ENCODE data around the gene NKD2.
"Not testable (repeated sequence)": the region's sequence is repeated elsewhere in the genome, so short reads cannot be mapped to it uniquely, and the experiment has no call there.

Gene NKD2

DNA sequence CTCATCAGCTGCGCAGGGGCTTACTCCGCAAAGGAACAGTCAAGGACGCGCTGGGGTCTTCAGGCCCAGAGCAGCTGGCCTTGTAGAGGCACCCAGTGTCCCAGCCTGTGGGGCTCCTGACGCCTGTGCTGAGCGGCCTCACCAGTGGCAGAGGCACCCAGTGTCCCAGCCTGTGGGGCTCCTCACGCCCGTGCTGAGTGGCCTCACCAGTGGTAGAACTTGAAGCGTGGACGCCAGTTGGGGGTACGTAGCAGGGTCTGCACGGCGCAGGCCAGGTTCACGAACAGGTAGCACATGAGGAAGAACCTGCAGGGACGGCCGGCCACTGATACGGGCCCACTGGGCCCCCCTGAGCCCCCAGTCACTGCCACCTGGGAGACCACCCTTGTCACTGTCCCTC, 67.3 kb downstream of the NKD2 start:
- no peak for DNase-seq

DNA sequence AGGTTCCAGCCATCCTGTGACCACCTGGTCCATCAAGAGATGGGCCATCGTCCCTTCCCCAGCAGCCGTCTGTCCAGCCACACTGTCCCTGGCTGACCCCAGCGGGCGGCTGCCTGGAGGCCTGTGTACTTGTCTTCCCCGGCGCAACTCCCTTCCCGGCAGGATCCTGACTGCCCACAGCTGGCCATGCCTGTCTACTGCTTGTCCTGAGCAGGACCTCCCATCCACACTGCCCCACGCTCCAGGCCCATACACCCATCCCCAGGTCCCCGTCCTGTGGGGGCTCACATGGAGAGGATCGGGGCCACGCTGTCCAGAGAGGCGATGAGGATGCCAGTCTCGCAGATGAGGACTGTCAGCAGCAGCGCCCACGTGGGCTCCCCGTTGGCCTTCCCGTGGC, 67.8 kb downstream of the NKD2 start:
- no peak for DNase-seq

DNA sequence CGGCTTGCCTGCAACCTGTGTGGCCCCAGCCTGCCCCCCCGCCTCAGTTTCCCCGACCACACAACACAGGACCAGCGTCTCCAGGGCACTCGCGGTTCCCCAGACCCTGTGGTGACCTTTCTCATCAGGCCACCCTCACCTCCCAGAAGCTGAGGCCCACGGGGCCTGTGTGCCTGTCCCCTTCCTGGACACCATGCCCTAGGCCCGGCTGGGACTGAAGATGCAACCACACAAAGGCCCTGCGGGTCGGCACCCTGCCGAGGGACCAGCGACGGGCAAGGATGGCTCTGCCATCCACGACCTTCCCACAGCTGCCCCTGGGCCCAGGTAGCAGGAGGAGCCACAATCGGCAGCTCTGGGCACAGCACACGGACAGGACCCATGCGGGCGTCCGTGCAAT, 68.4 kb downstream of the NKD2 start:
- no peak for DNase-seq

DNA sequence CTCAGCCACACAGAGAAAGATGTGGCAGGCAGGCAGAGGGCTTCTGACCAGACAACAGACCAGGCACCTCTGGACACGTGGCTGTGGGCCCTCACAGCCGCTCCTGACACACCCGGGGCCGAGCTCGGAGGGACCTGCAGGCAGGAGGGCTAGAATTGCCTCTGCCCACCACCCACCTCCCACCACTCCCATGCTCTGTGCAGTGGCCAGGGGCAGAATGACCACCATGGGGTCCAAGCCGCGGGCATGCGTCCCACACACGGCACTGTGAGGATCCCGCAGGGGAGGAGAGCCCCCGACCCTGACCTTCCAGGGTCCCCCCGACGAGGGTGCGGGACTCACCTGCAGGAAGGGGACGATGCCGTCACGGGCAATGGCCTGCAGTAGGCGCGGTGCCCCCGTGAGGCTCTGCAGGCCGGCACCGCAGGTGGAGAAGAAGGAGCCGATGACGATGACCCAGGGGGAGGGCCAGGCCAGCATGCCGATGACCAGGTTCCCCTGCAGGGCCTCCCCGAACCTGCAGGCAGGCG, 69.0 kb downstream of the NKD2 start:
- DNase-seq, result no peak

DNA sequence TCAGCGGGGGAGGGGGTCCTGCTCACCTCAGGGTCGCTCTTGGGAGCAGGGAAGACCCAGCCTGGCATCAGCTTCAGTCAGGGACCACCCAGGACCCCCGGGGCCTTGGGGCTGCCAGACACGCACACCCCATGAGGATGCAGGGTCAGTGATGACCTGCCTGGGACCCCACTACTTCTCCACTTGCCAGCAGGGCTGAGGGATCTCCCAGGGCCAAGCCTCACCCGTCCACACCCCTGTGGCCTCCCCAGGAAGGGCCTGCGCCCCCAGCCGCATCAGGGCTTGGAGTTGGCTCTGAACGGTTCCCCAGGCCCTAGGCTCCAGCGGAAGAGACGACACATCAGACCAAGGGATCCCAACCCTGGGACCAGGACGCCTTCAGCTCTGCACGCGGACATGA, 69.6 kb downstream of the NKD2 start:
- DNase-seq, result no peak

DNA sequence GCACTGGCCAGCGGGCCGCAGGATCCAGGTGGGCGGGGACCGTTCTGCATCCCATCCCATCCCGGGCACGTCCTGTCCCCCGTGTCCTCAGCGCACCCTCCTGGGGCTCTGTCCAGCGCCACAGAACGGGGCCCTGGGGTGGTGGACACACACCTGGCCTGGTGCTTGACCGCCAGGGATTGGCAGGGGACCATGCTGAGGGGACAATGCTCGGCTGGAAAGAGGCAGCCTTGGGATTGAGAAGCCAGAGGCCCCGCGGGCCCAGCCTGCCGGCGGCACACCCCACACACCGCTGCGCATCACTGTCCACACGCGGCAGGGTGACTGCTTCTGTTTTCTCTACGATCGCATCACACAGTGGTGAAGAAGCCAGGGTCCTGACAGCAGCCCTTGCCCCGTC, 70.2 kb downstream of the NKD2 start:
- no peak for DNase-seq

DNA sequence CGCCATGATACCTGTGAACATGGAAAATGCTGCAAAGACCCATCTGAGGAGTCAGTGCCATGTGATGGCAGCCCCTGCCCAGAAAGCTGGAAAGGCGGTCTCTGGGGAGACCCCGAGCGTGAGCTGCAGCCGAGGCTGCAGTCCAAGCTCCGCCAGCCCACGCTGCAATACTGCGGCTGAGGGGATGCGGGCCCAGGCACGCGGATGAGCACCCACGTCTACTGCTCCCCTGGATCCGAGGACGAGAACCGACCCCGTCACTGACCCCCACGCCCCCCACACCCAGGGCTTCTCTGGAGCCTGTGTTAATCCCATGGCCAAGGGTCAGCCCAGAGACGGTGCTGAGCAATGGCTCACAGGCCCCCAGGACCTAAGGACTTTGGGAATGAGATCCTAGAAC, 70.9 kb downstream of the NKD2 start:
- no peak for DNase-seq

DNA sequence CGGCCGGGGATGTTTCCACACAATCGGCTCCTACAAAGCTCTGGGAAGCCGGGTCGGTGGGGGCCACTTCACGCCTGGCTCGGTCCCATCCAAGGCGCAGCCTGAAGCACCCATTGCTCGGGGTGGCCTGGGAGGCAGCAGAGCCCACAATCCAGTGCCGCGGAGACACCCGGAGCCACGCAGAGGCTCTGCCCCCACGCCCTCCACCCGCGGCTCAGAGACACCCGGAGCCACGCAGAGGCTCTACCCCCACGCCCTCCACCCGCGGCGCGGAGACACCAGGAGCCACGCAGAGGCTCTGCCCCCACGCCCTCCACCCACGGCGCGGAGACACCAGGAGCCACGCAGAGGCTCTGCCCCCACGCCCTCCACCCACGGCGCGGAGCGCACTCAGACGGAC, 71.4 kb downstream of the NKD2 start:
- DNase-seq, result no peak

DNA sequence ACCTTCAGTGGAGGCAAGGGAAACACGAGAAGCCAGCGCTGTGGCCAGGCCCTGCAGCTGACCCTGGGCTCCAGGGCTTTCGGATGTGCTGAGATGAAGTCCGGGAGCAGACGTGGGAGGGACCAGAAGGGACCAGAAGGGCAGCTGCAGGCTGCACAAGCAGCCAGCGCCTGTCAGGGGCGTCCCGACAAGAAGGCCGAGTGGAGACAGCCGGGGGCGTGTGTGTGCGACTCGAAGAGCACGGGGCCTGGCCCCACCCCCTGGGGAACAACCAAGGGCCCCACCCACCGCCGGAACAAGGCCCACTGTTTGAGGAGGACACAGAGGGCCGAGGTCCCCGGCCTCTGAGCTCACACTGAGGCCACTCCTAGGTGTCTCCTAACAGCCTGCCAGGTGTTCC, 71.8 kb downstream of the NKD2 start:
- DNase-seq, result no peak

DNA sequence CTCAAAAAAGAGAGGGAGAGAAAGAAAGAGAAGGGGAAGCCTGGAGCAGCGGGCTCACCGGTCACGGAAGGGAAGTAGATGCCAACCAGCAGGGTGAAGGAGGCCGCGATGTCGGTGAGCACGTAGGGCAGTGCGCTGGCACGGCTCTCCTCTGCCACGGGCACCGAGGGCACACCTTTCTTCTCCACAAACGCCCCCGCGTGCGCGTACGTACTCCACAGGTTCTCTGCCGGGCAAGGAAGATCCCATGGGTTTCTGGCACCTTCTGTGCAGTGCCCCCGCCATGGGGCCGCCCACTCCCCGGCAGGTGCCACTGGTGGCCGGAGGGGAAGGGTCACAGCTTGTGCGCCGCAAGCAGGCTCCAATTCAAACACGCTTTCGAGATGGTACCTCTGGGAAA, 72.9 kb downstream of the NKD2 start:
- DNase-seq, result no peak

DNA sequence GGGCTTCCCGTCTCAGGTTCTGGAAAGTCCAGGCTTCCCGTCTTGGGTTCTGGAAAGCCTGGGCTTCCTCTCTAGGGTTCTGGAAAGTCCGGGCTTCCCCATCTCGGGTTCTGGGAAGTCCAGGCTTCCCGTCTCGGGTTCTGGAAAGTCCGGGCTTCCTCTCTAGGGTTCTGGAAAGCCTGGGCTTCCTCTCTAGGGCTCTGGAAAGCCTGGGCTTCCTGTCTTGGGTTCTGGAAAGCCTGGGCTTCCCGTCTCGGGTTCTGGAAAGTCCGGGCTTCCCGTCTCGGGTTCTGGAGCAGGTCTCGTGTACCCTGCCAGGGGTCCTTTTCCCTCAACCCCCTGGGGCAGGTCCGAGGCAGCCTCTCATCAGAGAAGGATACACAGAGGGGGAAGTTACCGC, 74.4 kb downstream of the NKD2 start:
- DNase-seq, result not testable (repeated sequence)

DNA sequence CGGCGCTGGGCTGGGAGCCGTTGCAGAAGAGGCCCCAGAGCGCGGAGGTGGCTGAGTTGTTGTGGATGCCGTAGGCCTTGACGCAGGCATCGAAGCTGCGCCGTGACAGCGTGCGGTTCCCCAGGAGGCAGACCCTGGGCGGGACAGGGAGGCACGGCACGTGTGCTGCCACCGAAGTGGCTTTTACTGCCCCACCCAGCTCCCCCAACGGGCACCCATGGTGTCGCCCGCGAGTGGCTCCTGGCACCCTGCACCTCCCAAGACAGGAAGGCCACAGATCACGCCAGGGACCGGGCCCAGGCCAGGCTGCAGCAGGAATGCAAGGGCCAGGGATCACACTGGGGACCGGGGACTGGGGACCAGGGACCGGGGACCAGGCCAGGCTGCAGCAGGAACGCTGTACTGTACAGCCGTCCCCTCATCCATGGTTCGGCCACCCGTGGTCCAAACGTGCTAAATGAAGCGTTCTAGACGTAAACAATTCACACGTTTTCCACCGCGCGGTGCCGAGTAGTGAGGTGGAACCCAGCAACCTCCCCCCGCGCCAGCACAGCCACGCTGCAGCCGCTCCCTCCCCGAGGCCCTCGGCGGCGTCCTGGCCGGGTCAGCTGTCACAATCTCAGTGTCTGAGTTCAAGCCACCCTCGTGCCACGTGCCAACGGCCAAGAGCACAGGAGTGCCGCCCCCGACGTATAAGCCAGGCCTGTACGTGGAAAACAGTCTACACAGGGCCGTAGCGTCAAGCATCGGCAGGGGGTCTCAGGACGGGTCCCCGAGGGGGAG, 75.4 kb downstream of the NKD2 start:
- DNase-seq, result no peak

DNA sequence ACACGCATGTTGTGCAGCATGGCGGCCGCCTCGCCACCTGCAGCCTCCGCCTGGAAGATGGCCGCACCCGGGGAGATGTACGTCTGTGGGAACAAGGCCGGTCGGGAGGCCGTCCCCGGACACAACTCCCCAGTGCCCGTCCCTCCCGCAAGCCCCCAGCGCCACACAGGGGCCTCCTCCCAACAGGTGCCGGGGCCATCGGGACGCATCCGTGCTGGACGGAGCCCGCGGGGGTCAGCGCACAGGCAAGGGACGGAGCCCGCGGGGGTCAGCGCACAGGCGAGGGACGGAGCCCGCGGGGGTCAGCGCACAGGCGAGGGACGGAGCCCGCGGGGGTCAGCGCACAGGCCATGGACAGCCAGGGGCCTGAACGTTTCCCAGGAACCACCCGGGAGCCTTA, 76.8 kb downstream of the NKD2 start:
- no peak for DNase-seq

DNA sequence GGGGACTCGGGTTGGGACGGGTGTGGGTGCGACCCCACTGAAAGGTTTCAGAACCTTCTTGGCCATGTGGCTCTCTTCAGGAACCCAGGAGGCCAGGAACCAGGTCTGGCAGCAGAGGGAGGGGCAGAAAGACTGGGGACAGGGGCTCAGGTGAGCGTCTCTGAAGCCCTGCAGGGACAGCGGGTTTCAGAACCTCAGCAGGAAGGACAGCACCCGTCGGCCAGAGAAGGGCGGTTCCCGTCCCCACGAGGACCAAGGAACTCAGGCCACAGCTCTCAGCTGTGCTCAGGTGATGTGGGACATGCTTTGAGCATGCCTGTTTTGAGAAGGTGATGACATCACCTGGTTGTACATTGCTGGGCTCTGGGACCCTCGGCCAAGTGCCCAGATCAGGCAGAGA, 77.5 kb downstream of the NKD2 start:
- DNase-seq, result no peak

DNA sequence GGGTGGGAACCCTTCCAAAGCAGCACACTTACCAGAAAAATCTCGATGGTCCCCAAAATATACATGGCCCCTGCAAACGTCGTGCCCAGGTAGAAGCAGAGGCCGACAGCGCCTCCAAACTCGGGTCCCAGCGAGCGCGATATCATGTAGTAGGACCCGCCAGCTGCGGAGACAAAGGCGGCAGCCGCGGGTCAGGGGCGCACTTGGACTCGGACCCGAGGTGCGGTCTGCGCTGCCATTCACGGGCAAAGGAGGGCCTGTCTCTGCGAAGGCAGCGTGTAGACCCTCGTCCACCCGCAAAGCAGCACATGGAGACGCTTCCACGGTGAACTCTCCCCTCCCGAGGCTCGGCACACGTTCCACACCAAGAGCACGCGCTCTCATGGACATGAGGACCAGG, 78.3 kb downstream of the NKD2 start:
- no peak for DNase-seq

DNA sequence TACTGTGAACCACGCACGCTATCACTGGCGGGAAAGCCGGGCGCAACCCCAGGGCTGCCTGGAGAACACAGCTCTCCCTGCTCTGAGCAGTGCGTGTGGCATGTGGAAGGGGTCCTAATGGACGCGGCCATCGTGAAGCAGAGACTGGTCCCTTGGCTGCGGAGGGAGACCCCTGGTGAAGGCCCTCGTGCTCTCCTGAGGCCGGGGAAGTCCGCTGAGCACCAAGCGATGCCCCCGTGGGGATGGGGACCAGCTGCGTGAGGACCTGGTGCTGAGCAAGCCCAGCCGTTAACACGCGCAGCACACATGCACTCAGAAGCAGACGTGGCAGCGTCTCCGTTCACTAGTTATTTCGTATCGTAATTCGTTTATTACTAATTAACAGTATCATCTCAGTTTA, 78.8 kb downstream of the NKD2 start:
- DNase-seq, result no peak

DNA sequence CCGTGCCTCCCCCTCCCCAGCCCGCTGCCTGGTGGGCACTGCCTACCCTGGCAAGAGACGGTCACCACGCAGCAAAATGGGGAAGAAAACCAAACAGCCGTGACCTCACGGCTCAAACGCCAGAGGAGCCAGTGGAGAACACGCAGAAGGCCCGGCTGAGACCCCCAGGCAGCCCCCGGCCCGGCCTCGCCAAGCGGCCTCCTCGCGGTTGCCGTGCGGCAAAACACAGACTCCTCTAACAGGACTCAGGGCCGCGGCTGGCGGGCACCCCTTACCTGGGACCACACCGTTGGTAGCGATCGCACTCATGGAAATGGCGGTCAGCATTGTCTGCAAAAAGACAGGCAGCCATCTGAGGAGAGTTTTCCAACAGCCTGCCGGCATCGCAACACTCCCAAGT, 79.4 kb downstream of the NKD2 start:
- DNase-seq, result no peak

Measured in NCI-H69 (cell line).